GM12892 (cell line): ENCODE data around the gene ACSL6.

Source experiments
- DNase-seq: peaks from one replicate; pipeline ENCODE4 v3.0.0; 2011; ENCODE audit not compliant: insufficient read length
- FAIRE-seq: peaks from 2 replicates; lab custom pipeline; 2011; peaks lifted over from hg19 to GRCh38; lab: Jason Lieb, UNC
- POLR2A ChIP-seq: IDR thresholded peaks from 2 replicates; pipeline ENCODE4 v1.6.1; 2011; ENCODE audit warnings: low read depth, low read length, control low read depth
- POLR2AphosphoS5 ChIP-seq: IDR thresholded peaks from 2 replicates; pipeline ENCODE4 v1.6.1; 2011; ENCODE audit warnings: low read depth, low read length, control low read depth
- TAF1 ChIP-seq: IDR thresholded peaks from 2 replicates; pipeline ENCODE4 v1.6.1; 2011; ENCODE audit warnings: low read depth, mild to moderate bottlenecking, control low read depth, low read length, borderline replicate concordance

ACSL6 gene

DNA sequence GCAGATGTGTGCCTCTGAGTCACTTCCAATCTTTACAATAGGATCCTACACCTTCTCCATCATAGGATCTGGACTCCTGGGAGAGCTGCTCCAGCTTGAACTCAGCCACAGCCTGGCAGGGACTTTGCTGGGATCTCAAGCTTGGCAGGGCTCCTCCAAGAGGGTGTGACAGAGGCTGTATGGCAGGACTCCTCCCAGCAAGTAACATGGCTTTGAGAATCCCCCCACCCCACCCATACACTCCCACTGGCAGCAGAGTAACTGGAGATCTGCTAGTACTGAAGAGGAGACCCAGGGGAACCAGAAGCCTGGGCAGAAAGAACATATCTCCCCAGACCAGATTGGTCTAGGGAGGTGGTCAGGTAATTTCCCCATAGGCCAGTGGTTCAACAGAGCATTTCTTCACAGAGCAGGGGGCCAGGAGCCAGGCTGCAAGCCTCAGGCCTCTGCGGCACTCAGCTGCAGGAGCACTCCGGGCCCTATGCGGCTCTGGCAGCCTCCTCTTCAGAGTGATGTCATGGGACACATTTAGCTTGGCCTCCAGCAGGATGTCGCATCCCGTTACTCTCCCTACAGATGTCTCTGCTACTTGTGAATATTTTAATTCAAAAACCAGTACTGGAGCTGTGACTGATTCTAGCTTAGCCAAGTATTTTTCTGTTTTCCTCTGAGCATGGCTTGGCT lies 1.7 kb upstream of the ACSL6 start:
- FAIRE-seq: no peak

GRCh38 chr5:132012371-132013005 lies 1.0 kb upstream of the ACSL6 start:
- TF ChIP-seq TAF1: no peak
- TF ChIP-seq POLR2AphosphoS5: no peak
- no peak for TF ChIP-seq POLR2A
- FAIRE-seq: no peak
- DNase-seq: no peak

More for the DNA sequence above, 1.7 kb upstream of the ACSL6 start:
- no peak for DNase-seq
- no peak for TF ChIP-seq POLR2AphosphoS5
- TF ChIP-seq TAF1: no peak
- no peak for TF ChIP-seq POLR2A

GRCh38 chr5:132010989-132011621 lies 353 bp downstream of the ACSL6 start:
- TF ChIP-seq POLR2AphosphoS5: no peak
- TF ChIP-seq TAF1: no peak
- TF ChIP-seq POLR2A: no peak
- DNase-seq (no peak), FAIRE-seq (no peak)

GRCh38 chr5:132010645-132010988 lies 841 bp downstream of the ACSL6 start:
- TF ChIP-seq POLR2AphosphoS5: no peak
- no peak for TF ChIP-seq TAF1
- no peak for TF ChIP-seq POLR2A
- DNase-seq (no peak), FAIRE-seq (no peak)

- DNase-seq: no peak
- no peak for FAIRE-seq
- TF ChIP-seq POLR2AphosphoS5 (no peak), POLR2A (no peak), TAF1 (no peak)
Observed at GRCh38 chr5:132009706-132010405, 1.6 kb downstream of the ACSL6 start.

GRCh38 chr5:132008961-132009680 lies 2.3 kb downstream of the ACSL6 start:
- FAIRE-seq: no peak

GRCh38 chr5:132008163-132008473 lies 3.3 kb downstream of the ACSL6 start:
- FAIRE-seq: no peak
- TF ChIP-seq POLR2A (no peak), POLR2AphosphoS5 (no peak), TAF1 (no peak)
- DNase-seq: no peak

More at GRCh38 chr5:132008961-132009680, 2.3 kb downstream of the ACSL6 start:
- no peak for TF ChIP-seq POLR2AphosphoS5
- no peak for TF ChIP-seq POLR2A
- DNase-seq: no peak

DNA sequence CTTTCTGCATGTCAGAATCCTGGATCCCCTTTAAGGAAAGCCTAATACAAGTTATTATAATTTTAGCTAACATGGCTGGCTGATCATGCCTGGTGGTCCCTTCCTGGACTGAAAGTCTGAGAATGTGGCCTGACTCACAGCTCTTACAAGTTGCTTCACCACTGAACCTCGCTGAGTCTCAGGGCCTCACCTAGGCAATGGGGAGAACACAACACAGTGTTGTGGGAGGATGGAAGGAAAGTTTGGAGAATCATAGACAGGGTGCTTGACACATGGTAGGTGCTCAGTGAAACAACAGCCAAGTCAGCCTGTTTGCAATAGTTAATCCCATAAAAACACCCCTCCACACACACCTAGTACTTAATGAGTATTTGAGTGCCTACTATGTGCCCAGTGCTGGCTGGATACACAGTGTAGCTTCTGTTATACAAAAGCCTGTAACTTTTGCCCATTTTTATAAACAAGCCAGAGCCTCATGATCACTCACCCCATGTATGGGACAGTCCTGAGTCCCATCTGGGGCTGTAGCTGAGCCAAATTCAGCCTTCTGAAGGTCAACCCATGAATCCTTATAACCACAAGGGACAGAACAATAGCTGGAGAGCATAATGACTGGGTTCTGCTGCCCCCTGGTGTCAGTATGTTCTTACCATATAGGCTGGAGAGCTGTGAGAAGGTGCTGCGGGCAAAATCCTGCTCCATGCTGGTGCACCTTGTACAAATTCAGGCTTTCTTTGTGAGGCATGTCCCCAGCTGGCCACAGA lies 3.9 kb downstream of the ACSL6 start:
- TF ChIP-seq TAF1 (no peak), POLR2A (no peak), POLR2AphosphoS5 (no peak)
- peak; percentile 87 for FAIRE-seq
- DNase-seq: peak; percentile 48

GRCh38 chr5:132006331-132007120 lies 4.9 kb downstream of the ACSL6 start:
- TF ChIP-seq POLR2AphosphoS5 (no peak), POLR2A (no peak), TAF1 (no peak)
- FAIRE-seq (no peak), DNase-seq (no peak)

DNA sequence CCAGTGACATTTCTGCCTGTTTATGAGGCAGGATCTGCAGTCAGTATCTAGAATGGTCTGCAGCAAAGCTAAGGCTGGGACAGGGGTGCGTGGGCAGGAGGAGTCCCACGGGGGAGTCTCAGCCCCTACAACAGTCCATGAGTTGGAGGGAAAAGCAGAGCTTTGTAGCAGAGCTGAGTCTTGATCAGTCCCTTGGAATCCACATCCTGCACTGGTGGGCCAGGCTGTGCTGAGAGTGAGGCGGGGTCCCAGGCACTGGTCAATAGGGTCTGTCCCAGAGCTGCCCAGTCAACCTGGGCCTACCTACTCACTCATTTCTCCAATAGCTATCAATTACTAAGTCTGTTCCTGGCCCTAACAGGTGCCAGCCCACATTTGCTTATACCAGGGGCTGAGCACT lies 5.9 kb downstream of the ACSL6 start:
- TF ChIP-seq POLR2AphosphoS5 (no peak), POLR2A (no peak), TAF1 (no peak)
- DNase-seq: no peak
- no peak for FAIRE-seq

DNA sequence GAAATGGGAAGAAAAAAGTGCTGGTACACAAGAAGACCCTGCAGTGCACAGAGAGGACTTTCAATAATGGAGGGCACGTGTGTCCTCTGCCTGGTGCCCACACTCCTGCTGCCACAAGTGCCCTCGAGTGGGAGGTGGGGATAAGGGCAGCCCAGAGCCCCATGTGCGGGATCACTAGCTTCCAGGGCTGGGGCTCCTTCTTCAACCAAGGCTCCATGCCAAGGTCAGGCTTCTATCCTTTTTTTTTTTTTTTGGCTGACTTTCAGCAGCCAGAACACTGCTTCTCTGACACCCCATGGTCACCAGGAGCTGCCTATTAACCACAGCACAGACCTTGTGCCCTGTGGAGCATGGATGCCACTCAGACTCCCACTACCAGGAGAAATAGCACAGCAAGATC lies 7.5 kb downstream of the ACSL6 start:
- DNase-seq (no peak), FAIRE-seq (no peak)
- TF ChIP-seq POLR2AphosphoS5 (no peak), TAF1 (no peak), POLR2A (no peak)
